ENCODE measurements around the gene TRIM42.

DNA sequence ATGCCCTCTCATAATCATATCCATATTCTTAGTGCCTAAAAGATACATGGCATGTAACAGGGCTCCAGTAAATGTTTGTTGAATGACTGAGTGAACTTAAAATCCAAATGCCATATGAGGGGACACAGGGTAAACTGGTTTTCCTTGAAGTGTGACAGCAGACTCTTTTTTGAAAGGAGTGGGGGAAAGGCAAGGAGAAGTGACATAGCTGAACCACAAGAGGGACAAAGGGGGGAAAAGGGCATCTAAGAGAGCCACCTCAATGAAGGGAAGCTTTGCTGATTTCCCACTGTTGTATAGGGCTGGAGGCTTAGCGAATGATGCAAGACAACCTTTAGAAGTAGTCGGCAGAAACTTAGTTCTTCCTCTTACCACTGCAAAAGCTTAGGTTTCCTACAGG lies 9.1 kb downstream of the TRIM42 start:
- TF ChIP-seq EP300 (IDR thresholded peaks at IDR 0.05; ENCODE audit: borderline replicate concordance in 1 of 2, low read depth in 2 of 2, low read length in 2 of 2) (no peak), FOSL1 (IDR thresholded peaks at IDR 0.05; ENCODE audit: insufficient read depth, low read depth, low read length) (no peak), EZH2 (IDR thresholded peaks at IDR 0.05; ENCODE audit: low read depth, low read length, severe bottlenecking) (no peak), JUN (IDR thresholded peaks at IDR 0.05; ENCODE audit: low read depth, low read length) (no peak), POLR2A (IDR thresholded peaks at IDR 0.05; ENCODE audit: control extremely low read depth in 1 of 2, low read depth in 2 of 2, low read length in 2 of 2) (no peak), SP1 (IDR thresholded peaks at IDR 0.05; ENCODE audit: low read depth, low read length) (no peak), ZNF274 (IDR thresholded peaks at IDR 0.05; ENCODE audit: borderline replicate concordance, extremely low read depth, low read length) (no peak), RFX5 (IDR thresholded peaks at IDR 0.05; ENCODE audit: borderline replicate concordance, low read depth, low read length) (no peak), RNF2 (IDR thresholded peaks at IDR 0.05; ENCODE audit: borderline replicate concordance, low read depth, low read length, missing control alignments, poor library complexity, severe bottlenecking) (no peak), RAD21 (IDR thresholded peaks at IDR 0.05 in 1 of 2, conservative IDR thresholded peaks at IDR 0.05 in 1 of 2; ENCODE audit: low read depth in 2 of 2, low read length in 2 of 2) (no peak), CBX5 (IDR thresholded peaks at IDR 0.05; ENCODE audit: low read depth, low read length) (no peak)
- TF ChIP-seq, protein P1, sequence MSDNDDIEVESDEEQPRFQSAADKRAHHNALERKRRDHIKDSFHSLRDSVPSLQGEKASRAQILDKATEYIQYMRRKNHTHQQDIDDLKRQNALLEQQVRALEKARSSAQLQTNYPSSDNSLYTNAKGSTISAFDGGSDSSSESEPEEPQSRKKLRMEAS (IDR thresholded peaks at IDR 0.05) = no peak
- TF ChIP-seq, protein P2, sequence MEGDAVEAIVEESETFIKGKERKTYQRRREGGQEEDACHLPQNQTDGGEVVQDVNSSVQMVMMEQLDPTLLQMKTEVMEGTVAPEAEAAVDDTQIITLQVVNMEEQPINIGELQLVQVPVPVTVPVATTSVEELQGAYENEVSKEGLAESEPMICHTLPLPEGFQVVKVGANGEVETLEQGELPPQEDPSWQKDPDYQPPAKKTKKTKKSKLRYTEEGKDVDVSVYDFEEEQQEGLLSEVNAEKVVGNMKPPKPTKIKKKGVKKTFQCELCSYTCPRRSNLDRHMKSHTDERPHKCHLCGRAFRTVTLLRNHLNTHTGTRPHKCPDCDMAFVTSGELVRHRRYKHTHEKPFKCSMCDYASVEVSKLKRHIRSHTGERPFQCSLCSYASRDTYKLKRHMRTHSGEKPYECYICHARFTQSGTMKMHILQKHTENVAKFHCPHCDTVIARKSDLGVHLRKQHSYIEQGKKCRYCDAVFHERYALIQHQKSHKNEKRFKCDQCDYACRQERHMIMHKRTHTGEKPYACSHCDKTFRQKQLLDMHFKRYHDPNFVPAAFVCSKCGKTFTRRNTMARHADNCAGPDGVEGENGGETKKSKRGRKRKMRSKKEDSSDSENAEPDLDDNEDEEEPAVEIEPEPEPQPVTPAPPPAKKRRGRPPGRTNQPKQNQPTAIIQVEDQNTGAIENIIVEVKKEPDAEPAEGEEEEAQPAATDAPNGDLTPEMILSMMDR (IDR thresholded peaks at IDR 0.05; ENCODE audit: control extremely low read depth in 1 of 3, insufficient read depth in 1 of 3, low read depth in 1 of 3, low read length in 3 of 3) = no peak
